ENCODE measurements around the gene ABCF2. TPM values are rescaled to one million over a fixed set of nuclear protein-coding genes. Genes with fewer than 3 reads are reported as not detected.
A peak's percentile ranks its signal among the peaks of the same experiment; 100 is the strongest.

ABCF2 gene
- total RNA-seq, 1 experiment from 2014 or later, result 55.5 TPM

DNA sequence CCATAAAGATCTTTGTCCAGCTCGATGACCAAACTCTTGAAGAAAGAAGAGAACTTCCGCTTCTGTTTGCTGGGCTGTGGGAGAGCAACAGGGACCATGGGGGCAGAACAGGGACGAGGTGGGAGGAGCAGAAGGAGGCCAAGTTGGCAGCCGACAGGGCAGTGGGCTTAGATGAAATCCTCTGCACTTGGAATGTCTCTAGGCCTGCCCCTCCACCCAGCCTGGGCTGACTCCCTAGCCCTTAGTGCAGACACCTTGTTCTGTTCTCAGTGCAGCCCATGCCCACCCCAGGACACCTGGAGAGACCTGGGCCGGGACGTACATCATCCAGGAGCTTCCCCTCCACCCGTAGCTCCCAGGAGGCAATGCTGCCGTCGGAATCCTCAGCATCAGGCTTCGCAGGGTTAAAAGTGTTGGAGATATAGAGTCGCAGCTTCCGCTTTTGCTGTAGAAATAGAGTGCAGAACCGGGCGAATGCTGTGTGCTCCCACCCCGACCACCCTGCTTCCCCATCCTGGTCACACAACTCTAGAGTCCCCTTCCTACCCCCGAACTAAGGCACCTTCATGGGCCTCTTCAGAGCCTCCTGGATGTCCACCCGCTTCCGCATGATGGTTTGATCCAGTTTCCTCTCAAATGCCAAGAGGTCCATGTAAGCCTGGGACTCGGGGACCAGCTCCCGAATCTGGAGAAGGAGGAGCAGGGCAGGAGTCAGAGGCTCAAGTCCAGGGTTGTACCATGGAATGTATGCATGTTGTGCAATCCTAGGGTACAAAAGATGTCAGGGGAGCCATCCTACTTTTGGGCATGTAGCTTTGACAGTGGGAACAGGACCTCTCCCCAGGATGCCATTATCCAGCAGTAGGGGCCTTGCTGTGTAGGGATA lies 15.4 kb upstream of the ABCF2 start:
- CTCF ChIA-PET, result interaction anchor here (0.6 kb wide), 1 partner anchor 15 kb away, joined by 3 read pairs; the partner anchor contains the start of gene ABCF2
- Histone ChIP-seq H3K9me3 (ENCODE audit: low read length) (no peaks in the 10 kb centered on the region), H3K4me1 (ENCODE audit: insufficient read depth, low read length) (no peaks in the 10 kb centered on the region), H3K9me2 (replicated peaks; ENCODE audit: low read length) (no peaks in the 10 kb centered on the region), H3K27ac (ENCODE audit: low read length) (no peak overlapping the region), H3K4me3 (ENCODE audit: low read length) (no peak overlapping the region), H3K9ac (ENCODE audit: low read length) (no peak overlapping the region), H3K27me3 (ENCODE audit: low read length) (no peaks in the 10 kb centered on the region), H3F3A (ENCODE audit: low read length, unreplicated experiment) (no peaks in the 10 kb centered on the region), H3K79me2 (ENCODE audit: low read length) (no peaks in the 10 kb centered on the region), H3K4me2 (ENCODE audit: low read length) (no peak overlapping the region), H2AFZ (ENCODE audit: low read length) (no peak overlapping the region), H4K20me1 (ENCODE audit: low read length) (no peaks in the 10 kb centered on the region), H3K36me3 (ENCODE audit: low read depth, low read length) (peaks cover 2% of the 10 kb centered on the region; the same call in 1 of the 2 replicates)
- no peak for DNase-seq
- TSS peak; percentile 8 for BruUV-seq (replicated peaks)
- no peak; the same call in 1 of the 2 replicates for ATAC-seq
- intact Hi-C loops (cut with micrococcal nuclease), result no loop called here
- POLR2A ChIA-PET (ENCODE audit: unreplicated experiment), result no interaction called here
- TF ChIP-seq EZH2phosphoT487 (IDR thresholded peaks at IDR 0.05; ENCODE audit: borderline replicate concordance, low read length), result no peak
- TF ChIP-seq, protein P1, sequence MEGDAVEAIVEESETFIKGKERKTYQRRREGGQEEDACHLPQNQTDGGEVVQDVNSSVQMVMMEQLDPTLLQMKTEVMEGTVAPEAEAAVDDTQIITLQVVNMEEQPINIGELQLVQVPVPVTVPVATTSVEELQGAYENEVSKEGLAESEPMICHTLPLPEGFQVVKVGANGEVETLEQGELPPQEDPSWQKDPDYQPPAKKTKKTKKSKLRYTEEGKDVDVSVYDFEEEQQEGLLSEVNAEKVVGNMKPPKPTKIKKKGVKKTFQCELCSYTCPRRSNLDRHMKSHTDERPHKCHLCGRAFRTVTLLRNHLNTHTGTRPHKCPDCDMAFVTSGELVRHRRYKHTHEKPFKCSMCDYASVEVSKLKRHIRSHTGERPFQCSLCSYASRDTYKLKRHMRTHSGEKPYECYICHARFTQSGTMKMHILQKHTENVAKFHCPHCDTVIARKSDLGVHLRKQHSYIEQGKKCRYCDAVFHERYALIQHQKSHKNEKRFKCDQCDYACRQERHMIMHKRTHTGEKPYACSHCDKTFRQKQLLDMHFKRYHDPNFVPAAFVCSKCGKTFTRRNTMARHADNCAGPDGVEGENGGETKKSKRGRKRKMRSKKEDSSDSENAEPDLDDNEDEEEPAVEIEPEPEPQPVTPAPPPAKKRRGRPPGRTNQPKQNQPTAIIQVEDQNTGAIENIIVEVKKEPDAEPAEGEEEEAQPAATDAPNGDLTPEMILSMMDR (conservative IDR thresholded peaks at IDR 0.05; ENCODE audit: low read depth, low read length), result no peak
- TF ChIP-seq EZH2 (IDR thresholded peaks at IDR 0.05; ENCODE audit: low read length, unreplicated experiment), result no peak

DNA sequence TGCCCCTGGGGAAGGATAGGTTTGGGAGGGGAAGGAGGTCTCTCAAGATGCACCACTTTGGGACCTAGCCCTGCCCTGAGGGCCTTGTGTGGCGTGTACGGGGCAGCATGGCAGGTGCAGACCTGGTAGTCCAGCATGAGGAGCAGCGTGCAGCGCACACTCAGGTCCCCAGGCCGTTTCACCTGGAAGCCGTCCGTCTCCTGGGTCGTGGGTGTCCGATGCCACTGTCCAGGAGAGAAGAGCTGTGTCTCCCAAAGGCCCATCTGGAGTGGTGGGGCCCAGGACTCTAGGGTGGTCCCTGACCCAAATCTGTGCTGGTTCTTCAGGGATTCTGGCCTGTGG lies 14.7 kb upstream of the ABCF2 start:
- CTCF ChIA-PET, result no interaction called here
- H3F3A ChIP-seq (ENCODE audit: low read length, unreplicated experiment), result no peaks in the 10 kb centered on the region
- DNase-seq, result no peak
- intact Hi-C loops (cut with micrococcal nuclease), result no loop called here
- no peak overlapping the region for H3K9ac ChIP-seq (ENCODE audit: low read length)
- no peaks in the 10 kb centered on the region for H3K9me3 ChIP-seq (ENCODE audit: low read length)
- H3K79me2 ChIP-seq (ENCODE audit: low read length), result peaks cover 3% of the 10 kb centered on the region; the same call in 1 of the 2 replicates
- POLR2A ChIA-PET (ENCODE audit: unreplicated experiment), result no interaction called here
- peaks cover 5% of the 10 kb centered on the region for H3K36me3 ChIP-seq (ENCODE audit: low read depth, low read length)
- no peak for ATAC-seq
- no peaks in the 10 kb centered on the region for H3K27me3 ChIP-seq (ENCODE audit: low read length)
- H3K4me3 ChIP-seq (ENCODE audit: low read length), result no peak overlapping the region
- H3K9me2 ChIP-seq (replicated peaks; ENCODE audit: low read length), result no peaks in the 10 kb centered on the region
- H2AFZ ChIP-seq (ENCODE audit: low read length), result no peak overlapping the region
- H3K4me1 ChIP-seq (ENCODE audit: insufficient read depth, low read length), result no peaks in the 10 kb centered on the region
- H3K4me2 ChIP-seq (ENCODE audit: low read length), result no peak overlapping the region
- no peak overlapping the region for H3K27ac ChIP-seq (ENCODE audit: low read length)
- TF ChIP-seq EZH2 (IDR thresholded peaks at IDR 0.05; ENCODE audit: low read length, unreplicated experiment), result no peak
- TF ChIP-seq EZH2phosphoT487 (IDR thresholded peaks at IDR 0.05; ENCODE audit: borderline replicate concordance, low read length), result no peak
- TF ChIP-seq, protein P1 (conservative IDR thresholded peaks at IDR 0.05; ENCODE audit: low read depth, low read length), result no peak
- H4K20me1 ChIP-seq (ENCODE audit: low read length), result no peaks in the 10 kb centered on the region
- BruUV-seq (replicated peaks), result no TSS peak

Data from PC-3 (cell line).